NK-92 treated with Interleukin-12 subunit alpha and Interleukin-12 subunit beta, amount 100 ng/mL, for 24 hours (cell line): ENCODE measurements around the gene F2.

Source experiments
- DNase-seq: peaks from one replicate; lab custom pipeline; 2025; lab: John Stamatoyannopoulos, UW

The F2 gene

DNA sequence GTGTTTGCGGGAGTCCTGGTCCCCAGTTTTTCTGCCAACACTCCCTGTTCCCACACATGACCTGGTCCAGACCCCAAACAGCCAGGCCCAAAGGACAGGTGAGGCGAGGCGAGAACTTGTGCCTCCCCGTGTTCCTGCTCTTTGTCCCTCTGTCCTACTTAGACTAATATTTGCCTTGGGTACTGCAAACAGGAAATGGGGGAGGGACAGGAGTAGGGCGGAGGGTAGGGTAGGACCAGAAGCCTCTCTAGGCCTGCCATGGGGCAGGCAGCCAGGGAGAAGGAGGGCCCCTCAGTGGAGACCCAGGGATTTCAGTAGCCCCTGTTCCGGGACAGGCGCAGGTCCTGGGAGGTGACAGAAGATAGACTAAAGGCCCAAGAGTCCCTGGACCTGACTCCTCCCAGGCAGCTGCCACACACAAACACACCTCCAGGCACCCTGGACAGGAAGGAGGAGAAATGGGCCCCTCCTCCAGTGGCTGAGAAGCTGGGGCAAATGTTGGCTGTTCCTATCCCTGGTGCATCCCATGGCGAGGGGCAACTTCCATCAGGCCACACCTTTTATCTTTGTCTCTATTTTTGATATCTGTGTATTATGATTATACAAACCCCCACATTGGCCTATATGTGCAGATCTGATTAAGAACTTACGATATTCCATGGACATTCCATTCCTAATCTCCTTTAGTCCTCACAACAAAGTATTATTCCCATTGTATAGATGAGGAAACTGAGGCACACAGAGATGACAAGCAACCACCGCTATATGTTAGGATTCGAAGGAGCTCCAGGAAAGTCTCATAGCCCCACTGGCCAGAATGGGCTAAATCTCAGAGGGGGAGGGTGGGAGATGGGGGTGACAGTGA lies 626 bp upstream of the F2 start:
- DNase-seq: no peak

DNA sequence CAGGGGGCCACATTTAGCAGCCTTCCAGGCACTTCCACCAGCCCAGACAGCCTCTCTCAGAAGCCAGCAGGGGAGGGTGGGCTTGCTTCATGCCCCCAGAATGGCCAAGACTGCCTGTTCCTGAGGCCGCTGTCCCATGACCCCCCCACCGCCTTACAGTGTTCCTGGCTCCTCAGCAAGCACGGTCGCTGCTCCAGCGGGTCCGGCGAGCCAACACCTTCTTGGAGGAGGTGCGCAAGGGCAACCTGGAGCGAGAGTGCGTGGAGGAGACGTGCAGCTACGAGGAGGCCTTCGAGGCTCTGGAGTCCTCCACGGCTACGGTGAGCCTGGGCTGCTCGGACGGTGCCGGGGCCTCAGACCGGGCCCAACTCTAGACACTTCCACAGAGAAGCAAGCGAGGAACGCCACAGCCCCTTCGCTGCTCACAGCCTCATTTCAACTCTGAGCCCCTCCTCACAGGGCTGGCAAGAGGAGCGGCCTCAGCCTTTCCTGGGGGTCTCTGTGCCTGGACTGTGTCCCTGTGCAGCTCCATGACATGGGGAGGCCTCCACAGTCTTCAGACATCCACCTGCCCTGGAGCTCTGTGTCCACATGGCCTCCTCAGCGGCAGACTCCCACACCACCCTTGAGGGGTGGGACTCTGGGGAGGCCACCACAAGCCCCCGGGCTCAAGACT lies 668 bp downstream of the F2 start:
- DNase-seq: no peak

DNA sequence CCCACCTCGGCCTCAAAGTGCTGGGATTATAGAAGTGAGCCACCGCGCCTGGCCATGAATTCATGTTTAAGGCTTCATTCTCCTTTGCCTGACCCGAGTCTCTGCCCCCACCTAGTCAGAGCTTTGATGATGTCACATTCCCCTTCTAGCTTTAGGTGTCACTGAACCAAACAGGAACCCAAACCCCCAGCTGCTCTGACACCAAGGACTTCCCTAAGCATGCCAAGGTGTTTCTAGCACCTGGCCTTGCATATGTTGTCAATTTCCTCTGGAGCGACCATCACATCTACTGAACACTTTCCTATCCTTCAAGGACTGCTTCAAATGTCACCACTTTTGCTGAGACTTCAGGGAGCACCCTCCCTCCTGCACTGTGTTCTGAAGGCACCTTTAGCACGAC lies 2.3 kb downstream of the F2 start:
- no peak for DNase-seq

DNA sequence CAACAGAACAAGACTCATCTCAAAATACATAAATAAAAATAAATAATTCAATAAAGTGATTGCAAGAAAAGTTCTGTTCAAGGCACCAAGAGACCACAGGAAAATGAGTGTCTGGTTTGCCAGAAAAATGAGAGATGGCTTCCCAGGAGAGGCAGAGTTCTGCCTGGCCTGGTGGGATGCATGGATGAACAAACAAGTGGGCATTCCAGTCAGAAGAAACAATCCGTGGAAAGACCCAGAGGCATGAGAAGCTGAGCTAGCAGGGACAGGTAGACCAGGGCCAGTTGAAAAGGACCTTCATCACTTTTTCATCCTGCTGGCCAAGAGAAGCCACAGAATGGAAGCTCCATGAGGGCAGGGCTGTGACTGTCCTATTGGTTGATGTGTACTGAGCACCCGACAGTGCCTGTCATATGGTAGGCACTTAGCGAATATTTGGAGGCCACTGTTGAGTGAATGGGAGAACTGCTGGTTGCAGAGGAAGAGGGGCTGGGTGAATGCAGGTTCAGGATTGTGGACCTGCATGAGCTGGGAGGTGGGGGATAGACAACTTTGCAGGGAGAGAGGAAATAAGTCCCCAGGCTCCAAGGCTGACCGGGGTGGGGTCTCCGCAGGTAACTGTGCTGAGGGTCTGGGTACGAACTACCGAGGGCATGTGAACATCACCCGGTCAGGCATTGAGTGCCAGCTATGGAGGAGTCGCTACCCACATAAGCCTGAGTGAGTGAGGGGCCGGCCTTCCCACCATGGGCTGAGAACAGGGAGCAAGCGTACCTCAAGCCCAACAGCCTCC lies 3.7 kb downstream of the F2 start:
- no peak for DNase-seq

DNA sequence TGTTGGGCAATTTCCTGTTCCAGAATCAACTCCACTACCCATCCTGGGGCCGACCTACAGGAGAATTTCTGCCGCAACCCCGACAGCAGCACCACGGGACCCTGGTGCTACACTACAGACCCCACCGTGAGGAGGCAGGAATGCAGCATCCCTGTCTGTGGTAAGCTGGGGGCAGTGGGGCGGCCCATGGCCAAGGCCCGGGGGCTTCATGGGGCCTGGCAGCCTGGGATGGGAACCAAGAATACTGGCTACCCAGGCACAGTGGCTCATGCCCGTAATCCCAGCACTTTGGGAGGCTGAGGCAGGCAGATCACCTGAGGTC lies 4.3 kb downstream of the F2 start:
- DNase-seq: no peak

DNA sequence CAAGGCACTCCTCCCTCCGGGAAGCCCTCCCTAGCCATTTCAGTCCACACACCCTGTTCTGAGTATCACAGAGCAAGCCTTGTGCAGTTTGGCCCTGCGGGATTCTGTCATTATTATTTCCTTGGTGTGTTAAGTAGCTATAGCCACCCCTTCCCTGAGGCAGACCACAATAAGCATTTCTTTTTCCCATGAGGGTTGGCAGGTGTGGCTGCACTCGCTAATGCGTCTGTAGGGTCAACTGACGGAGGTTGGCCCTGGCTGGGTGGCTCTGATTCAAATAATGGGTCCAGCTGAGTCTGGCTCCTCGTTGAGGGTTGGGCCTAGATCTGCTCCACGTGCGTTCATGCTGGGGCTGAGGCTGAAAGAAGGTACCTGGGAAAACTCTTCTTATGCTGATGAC lies 5.1 kb downstream of the F2 start:
- DNase-seq: no peak

DNA sequence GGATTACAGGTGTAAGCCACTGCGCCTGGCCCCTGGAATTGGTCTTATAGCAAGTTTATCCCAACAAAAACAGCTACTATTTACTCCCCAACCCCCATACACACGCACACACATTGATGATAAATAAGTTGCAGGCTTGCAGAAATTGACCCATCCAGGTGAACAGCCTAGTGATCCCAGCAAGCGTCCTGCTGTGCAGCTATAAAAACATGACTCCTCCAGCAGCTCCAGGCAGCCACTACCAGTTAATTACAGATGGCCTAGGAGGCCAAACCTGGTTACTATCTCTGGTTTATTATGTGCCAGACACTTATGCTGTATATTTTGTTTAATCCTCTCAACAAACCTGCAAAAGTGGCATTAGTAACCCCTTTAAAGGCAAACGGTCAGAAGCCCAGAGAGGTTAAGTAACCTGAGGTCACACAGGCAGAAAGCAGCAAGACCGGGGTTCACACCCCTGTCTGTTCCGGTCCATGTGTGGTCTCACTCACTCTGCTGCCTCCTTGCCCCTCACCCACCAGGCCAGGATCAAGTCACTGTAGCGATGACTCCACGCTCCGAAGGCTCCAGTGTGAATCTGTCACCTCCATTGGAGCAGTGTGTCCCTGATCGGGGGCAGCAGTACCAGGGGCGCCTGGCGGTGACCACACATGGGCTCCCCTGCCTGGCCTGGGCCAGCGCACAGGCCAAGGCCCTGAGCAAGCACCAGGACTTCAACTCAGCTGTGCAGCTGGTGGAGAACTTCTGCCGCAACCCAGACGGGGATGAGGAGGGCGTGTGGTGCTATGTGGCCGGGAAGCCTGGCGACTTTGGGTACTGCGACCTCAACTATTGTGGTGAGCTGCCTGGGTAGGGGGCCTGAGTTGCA lies 6.6 kb downstream of the F2 start:
- DNase-seq: no peak

GRCh38 chr11:46726206-46726862 lies 7.3 kb downstream of the F2 start:
- no peak for DNase-seq

DNA sequence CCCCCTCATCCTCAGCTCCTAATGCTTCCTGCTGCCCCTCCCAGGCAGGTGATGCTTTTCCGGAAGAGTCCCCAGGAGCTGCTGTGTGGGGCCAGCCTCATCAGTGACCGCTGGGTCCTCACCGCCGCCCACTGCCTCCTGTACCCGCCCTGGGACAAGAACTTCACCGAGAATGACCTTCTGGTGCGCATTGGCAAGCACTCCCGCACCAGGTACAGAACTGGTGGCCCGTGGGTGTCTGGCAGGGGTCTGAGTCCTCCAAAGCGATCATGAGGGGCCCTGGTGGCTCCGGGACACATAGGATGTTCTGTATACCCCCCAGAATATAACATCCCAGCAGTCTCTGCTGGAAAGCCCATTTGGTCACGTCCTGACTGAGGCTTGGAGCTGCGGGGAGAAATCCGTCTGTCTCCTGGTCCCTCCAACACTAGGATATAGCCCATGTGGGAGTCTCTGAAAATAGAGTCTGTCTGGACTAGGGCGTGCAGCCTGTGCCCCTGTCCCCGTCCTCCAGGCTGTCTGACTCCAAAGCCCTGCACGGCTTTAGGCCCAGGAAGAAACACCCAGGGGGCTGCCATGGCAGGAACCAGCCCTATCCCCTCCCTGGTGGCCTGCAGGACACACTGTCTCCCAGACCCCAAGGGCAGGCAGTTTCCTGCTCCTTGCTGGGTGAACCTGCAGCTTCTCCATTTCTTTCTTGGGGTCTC lies 9.1 kb downstream of the F2 start:
- DNase-seq: no peak

- no peak for DNase-seq
These were observed 9.6 kb downstream of the F2 start for GRCh38 chr11:46728659-46729040.

DNA sequence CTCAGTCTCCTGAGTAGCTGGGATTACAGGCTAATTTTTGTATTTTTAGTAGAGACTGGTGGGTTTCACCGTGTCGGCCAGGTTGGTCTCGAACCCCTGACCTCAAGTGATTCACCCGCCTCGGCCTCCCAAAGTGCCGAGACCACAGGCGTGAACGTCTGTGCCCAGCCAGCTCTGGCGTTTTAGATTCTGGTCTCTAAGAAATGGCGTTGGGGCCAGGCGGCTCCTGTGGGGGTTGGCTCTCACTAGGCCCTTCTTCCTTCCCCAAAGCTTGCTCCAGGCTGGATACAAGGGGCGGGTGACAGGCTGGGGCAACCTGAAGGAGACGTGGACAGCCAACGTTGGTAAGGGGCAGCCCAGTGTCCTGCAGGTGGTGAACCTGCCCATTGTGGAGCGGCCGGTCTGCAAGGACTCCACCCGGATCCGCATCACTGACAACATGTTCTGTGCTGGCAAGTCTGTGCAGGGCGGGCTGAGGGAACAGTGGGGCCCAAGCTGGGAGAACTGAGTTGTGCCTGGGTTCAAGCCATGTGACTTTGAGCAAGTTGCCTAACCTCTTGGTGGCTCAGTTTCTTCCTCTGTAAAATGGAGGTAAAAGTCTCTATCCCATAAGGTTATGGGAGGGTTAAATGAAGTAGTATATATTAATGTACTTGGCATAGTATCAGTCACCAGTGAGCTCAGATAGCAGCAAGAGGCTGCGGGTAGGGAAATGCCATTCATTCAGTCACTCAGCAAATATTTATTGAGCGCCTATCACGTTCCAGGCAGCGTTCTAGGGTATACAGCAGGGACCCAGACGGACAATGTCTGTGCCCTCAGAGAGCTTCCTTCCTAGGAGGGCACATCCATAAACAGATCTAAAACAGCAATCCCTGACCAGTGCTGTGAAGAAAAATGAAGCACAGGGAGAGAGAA lies 10.4 kb downstream of the F2 start:
- no peak for DNase-seq

DNA sequence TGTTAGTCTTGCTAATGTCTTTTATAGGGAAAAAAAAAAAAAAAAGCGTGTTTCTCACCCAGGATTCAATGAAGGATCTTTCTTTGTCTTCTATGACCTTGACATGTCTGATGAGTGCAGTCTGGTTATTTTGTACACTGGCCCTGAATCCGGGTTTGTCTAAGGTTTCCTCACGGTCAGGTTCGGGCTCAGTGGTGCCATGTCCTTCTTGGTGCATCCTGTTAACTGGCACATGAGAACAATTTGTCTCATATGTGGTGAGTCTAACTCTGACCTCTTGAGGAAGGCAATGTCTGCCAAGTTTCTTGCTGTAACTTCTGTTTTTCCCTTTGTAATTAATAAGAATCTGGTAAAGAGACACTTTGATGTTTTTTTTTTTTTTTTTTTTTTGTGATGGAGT lies 12.5 kb downstream of the F2 start:
- DNase-seq: no peak

GRCh38 chr11:46733234-46733633 lies 14.2 kb downstream of the F2 start:
- no peak for DNase-seq

GRCh38 chr11:46736146-46736545 lies 17.1 kb downstream of the F2 start:
- no peak for DNase-seq

DNA sequence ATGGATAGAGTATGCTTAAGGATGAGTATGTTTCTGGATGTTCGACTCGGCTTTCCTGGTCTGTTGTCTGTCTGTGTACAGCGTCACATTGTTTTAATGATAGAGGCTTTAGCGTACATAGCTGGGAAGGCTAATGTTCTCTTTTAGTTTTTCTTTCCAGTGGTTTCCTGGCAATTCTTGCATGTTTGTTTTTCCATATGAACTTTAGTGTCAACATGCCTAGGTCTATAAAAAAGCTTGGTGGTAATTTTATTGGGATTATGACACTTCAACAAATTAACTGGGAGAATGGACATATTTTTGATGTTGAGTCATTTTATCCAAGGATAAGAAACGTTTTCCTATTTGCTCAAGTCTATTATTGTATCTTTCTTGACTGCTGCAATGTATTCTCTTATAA lies 17.6 kb downstream of the F2 start:
- no peak for DNase-seq

DNA sequence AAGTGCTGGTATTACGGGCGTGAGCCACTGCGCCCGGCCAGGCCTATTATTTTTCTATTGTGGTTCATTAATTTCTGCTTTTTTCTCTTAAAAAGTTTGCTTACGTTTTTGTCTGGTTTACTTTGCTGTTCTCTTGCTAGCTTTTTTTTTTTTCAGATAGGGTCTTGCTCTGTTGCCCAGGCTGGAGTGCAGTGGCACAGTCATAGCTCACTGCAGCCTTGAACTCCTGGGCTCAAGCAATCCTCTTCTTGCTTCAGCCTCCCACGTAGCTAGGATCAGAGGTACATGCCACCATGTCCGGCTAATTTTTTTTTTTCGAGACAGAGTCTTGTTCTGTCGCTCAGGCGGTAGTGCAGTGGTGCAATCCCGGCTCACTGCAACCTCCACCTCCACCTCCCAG lies 18.7 kb downstream of the F2 start:
- no peak for DNase-seq

- DNase-seq: no peak
These were observed 19.9 kb downstream of the F2 start for GRCh38 chr11:46738887-46739286.

DNA sequence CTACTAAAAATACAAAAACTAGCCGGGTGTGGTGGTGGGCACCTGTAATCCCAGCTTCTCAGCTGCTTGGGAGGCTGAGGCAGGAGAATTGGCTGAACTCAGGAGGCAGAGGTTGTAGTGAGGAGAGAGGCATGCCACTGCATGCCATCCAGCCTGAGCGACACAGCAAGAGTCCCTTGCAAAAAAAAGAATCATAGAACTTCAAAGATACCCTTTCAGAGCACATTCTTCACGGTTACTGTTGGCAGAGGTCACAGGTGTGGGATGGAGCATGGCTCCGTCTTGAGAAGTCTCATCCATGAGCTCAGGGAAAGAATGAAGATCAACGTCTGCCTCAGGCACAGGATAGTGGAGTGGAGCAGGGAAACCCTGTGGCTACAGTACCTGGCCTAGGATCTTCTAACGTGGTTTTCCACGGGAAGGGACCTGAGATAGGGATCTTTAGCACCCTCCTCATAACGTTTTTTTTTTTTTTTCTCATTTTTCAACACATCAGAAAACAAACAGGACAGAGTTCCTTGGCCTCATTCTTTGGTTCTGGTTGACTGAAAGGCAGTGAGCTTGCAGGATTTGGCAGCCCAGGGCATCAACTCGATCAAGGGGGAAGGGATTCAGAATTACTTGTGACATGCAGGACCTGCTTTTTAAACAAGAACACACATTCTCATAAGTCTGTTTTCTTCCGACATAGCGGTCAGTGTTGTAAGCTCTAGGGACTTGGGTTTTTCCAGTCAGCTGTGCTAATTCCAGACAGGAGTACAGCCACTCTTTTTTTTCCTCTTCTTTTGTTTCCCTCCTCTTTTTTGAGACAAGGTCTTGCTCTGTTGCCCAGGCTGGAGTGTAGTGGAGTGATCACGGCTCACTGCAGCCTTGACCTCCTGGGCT lies 22.8 kb downstream of the F2 start:
- DNase-seq: no peak

- no peak for DNase-seq
These were observed 24.0 kb downstream of the F2 start for GRCh38 chr11:46743043-46743442.
